Measurements from ENCODE around the gene GBX2.
"Not testable (repeated sequence)": the region's sequence is repeated elsewhere in the genome, so short reads cannot be mapped to it uniquely, and the experiment has no call there.

Gene GBX2

DNA sequence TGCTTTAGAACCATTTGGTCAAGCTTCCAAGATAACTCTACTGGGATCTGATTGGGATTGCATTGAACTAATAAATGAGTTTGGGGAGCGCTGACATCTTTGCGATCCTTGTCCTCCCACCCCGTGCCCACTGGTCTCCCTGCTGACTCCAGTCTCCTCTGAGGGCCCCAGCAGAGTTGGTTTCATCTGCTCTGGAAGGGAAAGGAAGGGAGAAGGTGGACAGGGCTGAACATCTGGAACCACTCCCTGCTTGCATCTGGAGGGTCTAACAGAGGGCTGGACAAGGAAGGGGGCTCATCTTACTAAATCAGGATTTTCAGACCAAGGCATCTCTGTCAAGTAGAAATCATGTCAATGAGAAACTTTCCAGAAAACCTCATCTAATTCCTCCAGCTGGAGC, 12.8 kb downstream of the GBX2 start:
- no peak for DNase-seq

DNA sequence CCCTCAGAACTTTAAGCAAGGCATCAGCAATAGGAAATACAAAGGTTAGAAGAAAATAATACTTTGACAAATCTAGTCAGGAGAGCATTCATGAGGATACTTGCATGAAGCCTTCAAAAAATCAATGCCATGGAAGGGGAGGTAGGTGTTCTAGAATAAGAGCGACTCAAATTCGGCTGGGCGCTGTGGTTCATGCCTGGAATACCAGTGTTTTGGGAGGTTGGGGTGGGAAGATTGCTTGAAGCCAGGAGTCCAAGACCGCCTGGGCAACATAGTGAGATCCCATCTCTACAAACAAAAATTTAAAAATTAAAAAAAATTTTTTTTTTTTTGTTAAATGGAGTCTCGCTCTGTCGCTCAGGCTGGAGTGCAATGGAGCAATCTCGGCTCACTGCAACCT, 21.8 kb downstream of the GBX2 start:
- DNase-seq = no peak

DNA sequence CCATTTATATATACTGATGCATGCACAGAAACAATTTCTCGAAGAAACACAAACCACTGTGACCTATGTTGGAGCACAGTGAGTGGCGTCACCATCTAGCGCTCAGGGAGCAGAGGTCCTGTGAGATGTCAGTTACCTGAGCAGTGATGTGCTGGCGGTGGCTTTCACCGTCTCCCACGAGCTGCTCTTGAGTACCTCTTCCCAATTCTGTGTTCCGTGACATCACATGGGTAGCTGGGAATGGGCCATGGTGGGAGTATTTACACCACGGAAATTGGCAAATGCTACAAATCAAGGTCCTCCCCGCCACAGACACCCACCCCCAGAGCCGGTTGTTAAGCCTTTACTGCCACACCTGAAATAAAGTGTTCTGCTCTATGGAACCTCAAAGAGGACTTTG, 24.4 kb downstream of the GBX2 start:
- DNase-seq = no peak

DNA sequence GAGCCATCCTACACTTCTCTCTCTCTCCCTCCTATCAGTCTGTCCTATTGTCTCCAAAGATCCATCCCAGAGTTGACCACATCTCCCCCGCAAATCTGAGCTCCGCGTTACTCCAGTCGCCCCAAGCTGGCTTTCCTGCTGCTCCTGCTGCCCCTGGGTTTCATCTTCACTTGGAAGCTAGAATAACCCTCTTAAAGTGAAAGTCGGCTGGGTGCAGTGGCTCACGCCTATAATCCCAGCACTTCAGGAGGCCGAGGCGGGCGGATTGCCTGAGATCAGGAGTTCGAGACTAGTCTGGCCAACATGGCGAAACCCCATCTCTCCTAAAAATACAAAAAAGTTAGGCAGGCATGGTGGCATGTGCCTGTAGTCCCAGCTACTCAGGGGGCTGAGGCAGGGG, 26.6 kb downstream of the GBX2 start:
- DNase-seq = not testable (repeated sequence)

DNA sequence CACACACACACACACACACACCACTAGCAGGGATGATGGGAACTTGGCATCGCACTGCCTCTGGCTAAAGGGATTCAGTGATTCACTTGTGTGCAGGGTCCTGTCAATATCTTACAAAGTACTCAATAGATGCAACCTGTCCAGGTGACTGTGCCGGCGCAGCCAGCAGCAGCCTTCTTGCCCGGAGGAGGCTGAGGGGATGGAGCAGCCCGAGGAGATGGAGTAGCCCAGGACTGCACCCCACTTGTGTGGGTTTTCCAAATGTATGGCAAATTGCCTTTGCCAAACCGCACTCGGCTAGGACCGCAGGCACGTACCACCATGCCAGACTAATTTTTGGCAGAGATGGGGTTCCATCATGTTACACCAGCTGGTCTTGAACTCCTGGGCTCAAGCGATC, 31.1 kb downstream of the GBX2 start:
- DNase-seq = no peak

DNA sequence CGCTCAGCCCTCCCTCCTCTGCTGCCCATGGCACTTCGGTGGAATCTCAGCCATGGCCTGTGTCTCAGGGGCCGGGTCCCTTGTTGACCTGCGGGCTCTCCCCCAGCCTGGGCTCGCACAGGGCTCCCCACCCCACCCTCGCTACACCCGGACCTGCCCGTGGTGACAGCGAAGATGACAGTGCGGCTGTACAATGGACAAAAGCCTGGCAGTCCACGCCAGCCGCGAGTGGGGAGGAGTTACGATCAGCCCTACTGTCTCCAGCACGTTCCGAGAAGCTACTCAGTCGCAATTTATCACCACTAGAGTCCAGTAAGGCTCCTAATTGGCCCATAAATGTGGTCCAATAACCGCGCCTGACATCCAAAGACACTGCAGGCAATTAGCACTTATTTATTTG, 31.6 kb downstream of the GBX2 start:
- no peak for DNase-seq

DNA sequence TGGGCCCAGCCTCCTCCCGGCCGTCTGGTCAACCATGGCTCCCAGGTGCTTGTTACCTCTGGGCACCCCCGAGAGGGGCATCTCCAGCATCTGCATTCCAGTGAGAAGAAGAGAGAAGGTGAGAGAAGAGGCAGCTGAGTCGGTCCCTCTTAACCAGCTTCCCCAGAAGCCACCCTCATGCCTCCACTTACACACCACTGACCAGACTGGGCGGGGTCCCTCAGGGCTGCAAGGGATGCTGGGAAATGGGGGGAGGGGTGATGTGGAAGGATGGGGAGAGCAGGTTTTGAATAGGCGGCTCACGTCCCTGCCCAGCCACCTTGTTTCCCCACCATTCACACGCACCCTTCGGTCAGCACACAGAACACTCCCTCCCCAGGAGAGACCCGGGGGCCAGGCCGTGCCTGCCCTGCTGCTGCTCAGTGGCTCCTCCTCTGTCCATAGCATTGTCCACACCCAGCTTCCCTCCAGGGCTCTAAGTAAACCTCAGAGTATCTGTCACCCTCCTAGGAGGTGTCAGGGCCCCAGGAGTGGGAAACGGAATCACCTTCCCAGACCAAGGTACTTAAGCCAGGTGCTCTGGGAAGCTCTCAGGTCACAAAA, 34.7 kb downstream of the GBX2 start:
- DNase-seq = no peak

DNA sequence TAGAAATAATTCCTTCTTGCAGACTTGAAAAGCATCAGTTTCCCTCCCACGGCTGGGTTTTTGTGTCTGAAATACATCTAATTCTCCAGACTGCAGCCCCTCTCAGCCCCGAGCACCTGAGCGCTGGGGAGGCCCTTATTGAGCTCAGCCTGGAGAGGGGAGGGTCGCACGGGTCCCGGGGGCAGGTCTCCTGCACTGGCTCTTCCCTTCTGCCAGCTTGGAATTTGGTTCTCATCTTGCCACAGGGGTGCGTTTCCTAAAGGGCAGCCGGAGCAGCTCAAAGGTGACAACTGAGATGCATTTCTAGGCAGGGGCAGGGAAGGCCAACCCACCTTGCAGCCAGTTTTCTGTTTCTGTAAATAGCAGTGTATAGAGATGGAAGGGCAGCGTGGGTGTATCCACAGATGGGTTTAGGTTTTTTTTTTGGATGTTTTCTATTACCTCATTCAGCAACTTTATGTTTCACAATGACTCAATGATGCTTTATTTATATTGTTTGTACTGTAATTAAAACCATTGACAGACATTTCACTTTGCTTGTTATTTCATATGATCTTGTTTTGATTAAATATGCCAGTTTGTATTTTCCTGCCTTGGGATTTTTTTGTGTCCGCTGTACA, 37.0 kb downstream of the GBX2 start:
- DNase-seq = no peak

DNA sequence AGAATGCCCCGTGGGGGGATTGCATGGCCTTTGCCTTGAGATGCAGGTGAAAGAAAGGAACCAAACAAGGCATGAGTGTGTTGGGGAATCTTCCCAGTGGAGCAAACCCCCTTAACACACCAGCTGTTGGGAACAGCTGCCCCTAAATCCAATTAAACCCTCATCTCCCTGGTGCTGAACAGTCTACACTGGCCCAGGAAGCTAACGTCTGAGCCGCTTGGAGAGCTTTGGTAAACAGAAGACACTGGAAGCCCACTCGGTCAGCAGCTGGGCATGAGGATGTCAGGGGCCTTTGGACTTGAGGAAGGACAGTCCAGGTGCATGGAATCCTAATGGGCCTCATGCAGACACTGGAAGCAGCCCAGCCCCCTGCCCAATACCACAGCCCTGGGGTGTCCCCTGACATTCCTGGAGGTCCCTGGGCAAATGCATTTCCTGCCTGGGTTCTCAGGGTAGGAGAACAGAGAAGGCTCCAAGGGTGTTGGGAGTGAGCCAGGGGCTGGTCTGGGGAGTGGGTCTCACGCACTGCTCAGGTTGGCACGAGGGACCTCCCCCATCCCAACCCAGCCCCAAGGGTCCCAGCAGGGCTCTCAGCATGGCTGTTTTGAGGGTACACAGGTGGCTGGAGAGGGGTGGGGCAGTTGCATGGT, 37.7 kb downstream of the GBX2 start:
- DNase-seq = no peak

DNA sequence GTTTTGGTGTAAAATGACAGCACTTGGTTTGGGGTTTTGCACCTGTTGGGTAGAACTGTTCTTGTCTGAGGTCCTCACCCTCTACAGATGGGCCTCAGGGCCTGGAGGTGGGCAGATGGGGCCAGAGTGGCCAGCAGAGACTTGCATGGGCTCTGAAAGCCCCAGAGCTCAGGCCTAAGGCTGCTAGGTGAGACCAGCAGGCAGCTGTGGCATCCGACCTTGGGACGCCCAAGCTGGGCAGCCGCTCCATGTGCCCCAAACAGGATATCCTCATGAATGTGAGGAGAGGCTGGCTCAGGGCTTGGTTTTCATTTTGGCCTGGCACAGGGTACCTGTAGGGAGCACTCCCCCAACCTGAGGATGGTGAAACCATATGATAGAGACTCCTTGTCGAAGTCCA, 38.3 kb downstream of the GBX2 start:
- no peak for DNase-seq

DNA sequence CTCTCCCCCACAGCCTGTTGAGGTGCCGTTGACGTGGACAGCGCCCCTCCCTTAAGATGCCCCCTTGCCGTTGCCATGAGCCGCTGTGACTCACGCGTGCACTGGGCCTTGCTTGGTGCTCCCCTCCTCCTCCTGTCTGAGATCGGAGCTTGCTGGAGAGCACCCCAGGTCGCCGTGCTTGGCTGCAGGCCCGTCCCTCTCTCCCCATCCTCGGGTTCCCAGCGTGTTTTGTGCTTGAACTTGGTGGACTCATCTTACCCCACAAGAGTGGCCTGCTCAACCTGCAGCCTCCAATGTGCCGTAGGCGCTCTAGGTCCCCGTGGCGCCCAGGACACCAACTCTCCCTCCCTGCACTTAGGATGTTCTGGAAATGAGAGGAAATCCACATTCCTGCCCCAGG, 39.9 kb downstream of the GBX2 start:
- no peak for DNase-seq

DNA sequence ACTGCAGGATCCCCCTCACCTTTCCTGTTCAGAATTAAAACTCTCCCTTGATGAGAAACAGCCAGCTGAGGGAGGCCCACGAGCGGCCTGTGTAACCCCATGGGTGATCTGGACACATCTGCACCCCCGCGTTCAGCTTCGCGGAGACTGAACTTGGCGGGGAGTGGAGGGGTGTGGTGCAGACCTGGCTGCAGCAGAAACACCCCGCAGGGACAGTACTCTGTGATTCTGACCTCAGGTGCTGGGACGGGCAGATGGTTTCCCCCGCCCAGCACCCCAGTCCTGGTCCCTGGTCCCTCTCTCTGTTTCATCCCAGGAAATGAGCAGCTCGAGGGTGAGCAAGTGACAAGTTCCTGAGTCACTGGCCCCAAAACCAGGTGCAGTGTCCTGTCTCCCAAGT, 41.2 kb downstream of the GBX2 start:
- no peak for DNase-seq

DNA sequence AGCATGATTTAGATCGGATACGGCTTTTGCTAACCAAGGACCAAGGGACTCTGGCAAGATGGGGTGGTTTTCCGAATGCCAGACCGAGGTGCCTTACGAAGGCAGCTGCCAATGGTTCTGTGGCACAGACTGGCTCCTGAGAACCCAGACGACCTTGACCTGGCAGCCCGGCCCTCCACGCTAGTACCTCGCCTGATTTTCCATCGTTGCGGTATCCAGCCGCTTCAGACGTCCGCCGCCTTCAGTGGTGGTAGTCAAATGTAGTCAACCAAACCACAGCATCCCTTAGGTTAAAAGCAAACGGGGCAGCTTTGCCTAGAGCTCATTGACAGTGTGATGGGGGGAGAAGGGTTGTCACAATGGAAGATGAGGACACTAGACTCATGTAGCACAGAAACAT, 42.6 kb downstream of the GBX2 start:
- DNase-seq = no peak

DNA sequence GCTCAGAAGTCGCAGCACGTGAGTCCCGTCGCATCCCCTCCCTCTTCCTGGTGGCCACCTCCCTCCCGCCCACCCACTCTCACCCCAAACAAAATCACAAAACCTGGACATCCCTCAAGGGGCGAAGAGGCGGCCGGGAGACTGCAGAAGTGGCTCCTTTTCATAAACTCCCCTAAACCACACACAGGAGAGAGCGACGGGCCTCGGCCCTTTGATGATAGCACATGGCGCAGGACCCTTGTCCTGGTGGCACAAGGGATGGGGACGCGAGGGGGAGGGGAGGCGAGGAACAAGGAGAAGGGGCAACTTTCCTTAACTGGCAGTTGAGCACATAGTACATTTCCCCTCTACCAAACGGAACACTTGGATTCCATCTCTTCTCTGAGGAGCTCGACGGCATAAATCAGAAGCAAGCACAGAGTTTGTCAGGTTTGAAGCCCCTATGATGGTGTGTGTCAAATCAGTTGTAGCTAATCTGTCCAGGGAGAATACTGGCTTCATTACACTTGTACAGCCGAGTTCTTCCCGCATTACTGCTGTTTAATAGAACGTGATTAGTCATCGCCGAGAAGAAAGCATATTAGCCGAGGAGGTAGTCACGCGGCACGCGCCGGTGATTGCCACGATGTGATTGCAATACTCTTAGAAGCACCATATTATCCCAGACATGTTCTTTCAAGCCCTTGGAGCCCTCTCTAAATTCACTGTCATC, 43.8 kb downstream of the GBX2 start:
- no peak for DNase-seq

DNA sequence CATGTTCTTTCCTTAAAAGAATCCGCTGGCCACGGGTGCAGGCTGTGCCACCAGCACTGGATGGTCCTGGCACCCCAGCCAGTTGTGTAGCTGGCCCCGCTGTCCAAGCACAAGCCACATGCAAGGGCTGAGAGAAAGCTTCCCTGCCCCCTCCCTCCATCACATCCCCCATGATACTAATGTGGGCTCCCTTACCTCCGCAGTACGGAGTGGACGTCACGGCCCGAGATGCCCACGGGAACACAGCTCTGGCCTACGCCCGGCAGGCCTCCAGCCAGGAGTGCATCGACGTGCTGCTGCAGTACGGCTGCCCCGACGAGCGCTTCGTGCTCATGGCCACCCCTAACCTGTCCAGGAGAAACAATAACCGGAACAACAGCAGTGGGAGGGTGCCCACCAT, 44.5 kb downstream of the GBX2 start:
- DNase-seq = no peak

DNA sequence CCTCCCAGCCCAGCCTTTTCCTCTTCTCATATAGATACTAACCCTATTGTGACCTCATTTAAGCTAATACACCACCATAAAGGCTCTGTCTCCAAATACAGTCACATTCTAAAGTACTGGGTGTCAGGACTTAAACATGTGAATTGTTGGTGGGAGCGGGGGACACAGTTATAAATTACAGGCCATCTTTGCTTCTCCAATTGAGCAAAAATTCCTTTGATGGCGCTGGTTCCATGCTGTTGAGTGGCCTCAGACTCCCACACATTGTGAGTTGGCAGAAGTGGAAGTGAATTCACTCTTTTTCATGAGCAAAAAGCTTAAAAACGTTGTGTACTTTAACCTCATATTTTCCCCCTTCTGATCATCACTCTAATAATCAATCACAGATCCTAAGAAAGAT, 46.0 kb downstream of the GBX2 start:
- no peak for DNase-seq

DNA sequence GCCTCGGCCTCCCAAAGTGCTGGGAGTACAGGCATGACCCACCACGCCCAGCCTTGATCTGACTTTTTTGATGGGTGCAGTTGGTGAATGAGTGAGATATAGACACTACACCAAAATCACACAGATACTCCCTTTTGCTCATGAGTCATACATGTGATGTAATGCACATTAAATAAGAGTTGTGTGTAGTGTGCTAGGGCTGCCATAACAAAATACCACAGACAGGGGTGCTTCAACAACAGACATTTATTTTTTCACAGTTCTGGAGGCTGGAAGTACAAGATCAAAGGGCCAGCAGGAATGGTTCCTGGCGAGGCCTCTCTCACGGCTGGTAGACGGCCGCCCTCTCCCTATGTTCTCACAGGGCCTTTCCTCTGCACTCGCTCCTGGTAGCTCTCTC, 46.6 kb downstream of the GBX2 start:
- DNase-seq = no peak

DNA sequence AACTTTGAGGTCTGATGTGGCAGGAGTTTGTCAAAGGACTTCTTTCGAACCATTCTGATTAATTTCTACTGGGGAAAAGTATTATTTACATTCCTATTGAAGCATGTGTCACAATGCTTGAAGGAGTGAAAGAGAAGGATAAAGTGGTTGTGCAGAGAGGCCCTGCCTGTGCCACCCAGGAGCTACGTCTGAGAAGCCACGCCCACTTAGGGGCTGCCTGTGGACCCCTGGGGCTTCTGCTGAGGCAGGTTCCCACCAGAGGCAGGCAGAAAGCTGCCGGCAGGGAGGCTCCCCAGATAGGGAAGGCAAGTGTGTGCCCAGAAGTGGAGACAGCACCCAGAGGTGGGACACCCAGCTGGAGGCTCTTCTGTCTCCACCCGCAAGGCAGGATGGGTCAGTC, 47.4 kb downstream of the GBX2 start:
- DNase-seq = no peak

DNA sequence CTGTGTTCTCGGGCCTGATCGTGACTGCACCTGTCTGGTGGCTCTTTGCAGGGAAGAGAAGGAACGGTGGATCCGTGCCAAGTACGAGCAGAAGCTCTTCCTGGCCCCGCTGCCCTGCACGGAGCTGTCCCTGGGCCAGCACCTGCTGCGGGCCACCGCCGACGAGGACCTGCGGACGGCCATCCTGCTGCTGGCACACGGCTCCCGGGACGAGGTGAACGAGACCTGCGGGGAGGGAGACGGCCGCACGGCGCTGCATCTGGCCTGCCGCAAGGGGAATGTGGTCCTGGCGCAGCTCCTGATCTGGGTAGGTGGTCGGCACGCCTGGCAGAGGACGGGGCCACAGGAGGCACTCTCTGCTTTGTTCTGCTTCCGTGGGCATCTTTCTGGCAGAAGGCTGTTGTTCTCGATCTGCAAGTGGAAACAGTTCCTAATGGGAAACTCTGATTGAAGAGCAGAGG, 48.0 kb downstream of the GBX2 start:
- no peak for DNase-seq

DNA sequence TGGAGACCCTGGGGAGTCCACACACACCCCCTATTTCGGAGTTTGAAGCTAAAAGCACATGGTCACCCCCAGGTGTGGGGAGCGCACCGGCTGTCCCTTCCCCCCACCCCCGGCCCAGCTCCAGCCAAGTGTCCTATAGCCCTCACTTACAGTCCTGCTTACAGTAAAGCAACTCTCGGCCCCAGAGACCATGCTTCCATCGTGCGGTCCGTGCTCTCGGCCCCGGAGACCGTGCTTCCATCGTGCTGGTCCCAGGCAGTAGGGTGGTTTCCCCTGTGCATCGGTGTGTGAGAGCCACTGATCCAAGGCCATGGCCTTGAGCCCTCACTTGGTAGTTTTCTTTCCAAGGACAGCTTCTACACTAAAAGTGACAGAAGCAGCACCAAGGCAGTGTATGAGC, 48.7 kb downstream of the GBX2 start:
- DNase-seq = no peak

DNA sequence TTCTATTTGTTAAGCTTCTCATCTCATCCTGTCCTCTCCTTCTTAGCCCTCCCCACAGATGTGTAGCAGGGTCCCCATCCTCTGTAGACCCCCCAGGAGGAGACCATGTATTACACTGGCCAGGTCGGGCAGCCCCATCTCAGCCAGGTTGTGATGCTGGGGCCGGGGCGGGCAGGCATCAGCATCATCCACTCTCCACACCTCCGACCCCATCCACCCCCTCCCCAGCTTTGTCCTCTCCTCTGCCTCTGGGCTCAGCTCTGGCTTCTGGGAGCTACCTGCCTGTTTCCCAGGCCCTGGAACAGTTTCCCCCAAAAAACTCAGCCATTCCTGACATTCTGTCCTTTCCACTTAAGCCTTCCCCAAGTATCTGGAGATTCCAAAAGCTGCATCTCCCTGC, 49.2 kb downstream of the GBX2 start:
- no peak for DNase-seq

DNA sequence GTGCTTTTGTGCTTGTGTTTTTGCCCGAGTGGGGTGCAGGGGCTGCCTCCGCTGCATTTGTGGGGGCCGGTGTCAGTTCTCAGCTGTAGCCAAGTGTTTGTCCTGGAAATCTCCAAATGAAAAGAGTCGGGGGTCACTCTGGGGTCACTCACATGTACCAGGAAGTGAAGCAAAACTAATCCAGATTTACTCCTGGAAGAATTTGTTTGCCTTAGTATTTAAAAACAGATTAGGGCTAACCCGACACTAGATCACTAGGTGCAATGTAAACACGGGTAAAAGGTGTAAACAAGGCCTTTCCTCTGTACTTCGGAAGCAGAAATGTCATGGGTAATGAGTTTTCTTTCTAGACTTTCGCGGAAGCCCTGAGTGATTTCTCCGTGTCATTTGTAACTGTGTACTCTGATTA, 50.3 kb downstream of the GBX2 start:
- DNase-seq = no peak

DNA sequence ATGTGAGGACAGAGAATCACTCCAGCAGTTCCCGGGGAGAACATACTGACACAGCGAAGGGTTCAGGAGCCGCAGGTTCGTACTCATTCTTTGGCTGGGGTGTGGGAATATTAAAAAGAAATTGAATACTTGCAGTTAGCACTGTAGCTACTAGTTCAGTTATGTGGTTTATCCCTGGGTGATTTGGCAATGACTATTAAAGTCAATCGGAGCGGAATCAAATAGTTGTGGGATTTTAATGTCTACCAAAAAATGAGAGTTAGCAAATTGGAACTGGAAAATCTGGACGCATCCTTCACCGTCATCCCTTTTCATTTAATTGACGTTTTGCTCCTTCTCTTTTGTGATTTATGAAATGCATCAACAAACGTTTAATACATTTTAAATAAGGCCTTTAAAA, 50.8 kb downstream of the GBX2 start:
- no peak for DNase-seq

Data from hematopoietic multipotent progenitor cell treated with erythropoietin and hydrocortisone succinate and interleukin-3 and kit ligand, for 8 days (in vitro differentiated cells).